ENCODE results near the gene CRNKL1.

Gene CRNKL1

GRCh38 chr20:20063941-20064702, 11.9 kb upstream of the CRNKL1 start:
- DNase-seq (ENCODE audit: low read depth), result no peak

DNA sequence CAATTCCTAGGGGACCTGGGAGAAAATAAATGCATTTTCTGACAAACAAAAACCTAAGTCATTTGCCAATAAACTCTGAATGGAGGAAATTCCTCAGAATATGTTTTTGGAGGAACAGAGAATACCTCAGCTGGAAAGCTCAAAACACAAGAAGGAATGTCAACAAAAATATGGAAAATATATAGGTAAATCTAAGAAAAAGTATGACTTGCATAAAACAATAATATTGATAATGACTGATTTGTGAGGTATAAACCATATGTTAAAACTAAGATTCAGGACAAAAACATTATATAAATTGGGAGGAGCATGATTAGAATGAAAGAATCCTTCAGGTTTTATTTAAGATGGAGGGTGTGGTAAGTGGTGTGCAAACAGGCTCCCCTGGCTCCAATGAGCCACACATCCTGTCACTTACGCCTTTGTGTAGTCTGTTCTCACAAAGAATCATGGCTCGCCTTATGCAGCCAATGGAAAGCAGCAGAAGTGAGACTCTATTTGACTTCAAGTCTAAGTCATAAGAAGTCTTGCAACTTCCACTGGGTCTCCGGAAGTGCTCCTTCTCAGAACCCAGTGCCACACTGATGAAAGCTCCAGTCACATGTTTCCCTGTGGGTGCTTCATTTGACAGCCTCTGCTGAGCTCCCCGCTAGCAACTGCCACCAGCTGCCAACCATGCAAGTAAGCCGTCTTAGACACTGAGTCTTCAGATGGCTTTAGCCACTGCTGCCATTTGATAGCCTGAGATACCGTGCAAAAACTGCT, 8.2 kb upstream of the CRNKL1 start:
- DNase-seq (ENCODE audit: low read depth), result no peak

- DNase-seq (ENCODE audit: low read depth), result no peak
Measured at GRCh38 chr20:20051767-20052073, 546 bp downstream of the CRNKL1 start.

GRCh38 chr20:20039752-20040387, 12.4 kb downstream of the CRNKL1 start:
- no peak for DNase-seq (ENCODE audit: low read depth)

GRCh38 chr20:20038586-20038985, 13.7 kb downstream of the CRNKL1 start:
- no peak for DNase-seq (ENCODE audit: low read depth)

- DNase-seq (ENCODE audit: low read depth), result no peak
Measured at GRCh38 chr20:20037960-20038359, 14.3 kb downstream of the CRNKL1 start.

DNA sequence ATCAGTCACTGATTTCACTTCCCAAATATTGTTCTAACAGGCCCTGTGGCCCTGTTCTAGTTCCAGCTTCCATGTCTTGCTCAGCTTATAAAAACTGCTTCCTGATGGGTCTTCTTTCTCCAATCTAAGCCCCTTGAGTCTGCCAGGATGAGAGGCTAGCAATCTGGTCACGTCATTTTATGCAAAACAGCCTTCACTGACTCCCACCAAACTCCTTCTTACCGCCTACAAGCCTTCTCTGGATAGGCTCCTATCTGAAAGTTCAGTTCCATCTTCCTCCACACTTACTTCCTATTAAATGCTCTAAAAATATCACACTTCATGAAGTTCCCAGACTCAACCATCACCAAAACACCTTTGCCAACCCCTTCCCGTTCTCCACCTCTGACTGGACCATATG, 15.5 kb downstream of the CRNKL1 start:
- DNase-seq (ENCODE audit: low read depth), result no peak

DNA sequence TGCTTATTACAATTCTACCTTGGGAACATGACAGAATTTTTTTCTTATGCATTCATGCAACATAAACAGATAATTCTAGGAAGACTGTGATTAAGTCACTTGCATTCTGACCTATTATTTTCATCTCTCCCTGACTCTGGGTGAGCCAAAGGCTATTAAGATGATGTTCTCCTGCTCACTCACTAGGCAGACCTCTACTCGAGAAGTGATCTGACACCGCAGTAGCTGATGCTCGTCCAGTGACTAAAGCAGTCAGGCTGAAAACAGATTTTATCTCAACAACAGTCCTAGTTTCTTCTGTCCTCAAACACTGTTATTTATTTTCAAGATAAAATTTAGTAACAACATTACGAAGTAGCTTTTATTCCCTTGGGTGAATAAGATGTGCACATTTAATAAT, 17.8 kb downstream of the CRNKL1 start:
- no peak for DNase-seq (ENCODE audit: low read depth)

DNA sequence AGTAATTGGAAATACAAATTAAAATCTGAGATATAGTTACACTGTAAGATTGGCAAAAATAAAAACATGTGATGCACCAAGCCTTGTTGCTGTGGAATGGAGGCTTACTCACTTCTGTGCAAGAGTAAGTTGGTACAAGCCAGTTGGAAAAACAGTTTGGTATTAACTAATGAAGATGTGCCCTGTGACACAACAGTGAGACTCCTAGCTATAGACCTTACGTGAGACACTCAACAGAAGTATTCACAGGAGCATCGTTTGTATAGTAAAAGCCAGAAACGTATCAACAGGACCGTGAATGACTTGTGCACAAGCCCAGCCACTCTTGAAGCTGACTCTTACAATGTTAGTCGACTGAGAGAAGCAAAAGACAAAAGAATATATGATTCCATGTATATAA, 20.5 kb downstream of the CRNKL1 start:
- DNase-seq (ENCODE audit: low read depth), result no peak

DNA sequence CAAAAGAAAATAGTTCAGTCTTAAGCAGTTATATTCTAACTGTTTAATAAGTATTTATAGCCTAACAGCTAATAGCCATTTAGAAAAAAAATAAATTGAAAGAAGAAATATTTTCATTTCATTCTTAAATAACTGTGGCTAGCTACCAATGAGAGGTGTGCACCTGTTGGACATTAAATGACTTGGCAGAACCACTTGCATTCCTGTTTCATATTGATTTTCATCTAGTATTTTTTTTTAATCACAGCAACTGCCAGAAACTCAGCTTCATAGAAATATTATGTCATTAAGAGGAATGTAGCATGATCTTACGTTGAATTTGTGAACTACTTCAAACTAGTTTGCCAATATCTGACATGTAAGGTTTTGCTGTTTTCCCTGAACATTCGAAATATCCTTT, 25.0 kb downstream of the CRNKL1 start:
- no peak for DNase-seq (ENCODE audit: low read depth)

DNA sequence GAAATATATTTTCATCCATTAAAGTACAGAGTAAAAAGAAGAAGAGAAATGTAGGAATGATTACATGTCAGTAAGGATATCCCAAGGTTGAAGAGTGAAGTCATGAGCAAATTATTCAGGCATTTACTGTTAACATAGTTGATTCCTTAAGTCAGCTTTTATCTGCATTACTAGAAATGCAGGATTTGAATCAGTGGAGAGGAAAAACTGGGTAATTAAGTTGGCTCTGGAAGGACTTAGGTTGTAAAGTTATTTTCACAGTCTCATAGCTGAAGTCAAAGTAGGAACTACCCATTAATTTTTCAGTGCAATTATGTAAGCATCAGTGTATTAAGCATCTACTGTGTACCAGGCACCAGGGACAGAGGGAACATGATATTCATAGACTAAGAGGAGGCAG, 27.3 kb downstream of the CRNKL1 start:
- no peak for DNase-seq (ENCODE audit: low read depth)

DNA sequence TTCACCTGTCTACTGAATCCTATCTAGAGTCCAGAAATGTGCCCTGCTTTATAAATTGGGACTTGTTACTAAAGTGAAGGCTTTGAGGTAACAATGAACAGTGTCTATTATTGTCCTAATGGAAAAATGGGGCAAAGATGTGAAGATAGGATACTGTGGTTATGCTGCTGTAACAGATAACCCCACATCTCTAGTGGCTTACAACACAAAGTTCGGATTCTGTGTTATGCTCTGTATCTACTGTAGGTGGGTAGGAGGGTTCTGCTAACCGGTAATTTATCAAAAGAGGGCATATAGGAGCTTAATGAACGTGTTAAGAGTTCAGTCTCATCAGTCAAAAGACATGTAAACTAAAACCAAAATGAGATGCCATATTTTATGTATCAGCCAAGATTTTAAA, 28.9 kb downstream of the CRNKL1 start:
- no peak for DNase-seq (ENCODE audit: low read depth)

DNA sequence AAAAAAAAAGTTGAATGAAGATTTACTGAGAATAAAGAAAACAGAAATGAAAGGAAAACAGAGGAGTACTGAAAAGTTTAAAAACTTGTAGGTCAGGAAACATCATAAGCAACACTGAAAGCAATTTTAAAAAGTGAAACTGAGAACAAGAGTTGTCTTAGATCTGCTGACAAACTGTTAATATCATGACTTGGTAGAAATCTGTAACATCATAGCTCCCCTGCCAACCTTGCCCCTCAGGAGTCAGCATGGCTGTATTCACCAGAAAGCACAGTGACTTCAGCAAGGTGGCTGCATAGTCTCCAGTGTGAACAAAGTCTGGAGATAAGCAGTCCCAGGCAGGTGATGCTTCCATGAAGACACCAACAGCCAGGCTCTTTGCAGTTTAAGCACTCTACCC, 29.8 kb downstream of the CRNKL1 start:
- DNase-seq (ENCODE audit: low read depth), result no peak

DNA sequence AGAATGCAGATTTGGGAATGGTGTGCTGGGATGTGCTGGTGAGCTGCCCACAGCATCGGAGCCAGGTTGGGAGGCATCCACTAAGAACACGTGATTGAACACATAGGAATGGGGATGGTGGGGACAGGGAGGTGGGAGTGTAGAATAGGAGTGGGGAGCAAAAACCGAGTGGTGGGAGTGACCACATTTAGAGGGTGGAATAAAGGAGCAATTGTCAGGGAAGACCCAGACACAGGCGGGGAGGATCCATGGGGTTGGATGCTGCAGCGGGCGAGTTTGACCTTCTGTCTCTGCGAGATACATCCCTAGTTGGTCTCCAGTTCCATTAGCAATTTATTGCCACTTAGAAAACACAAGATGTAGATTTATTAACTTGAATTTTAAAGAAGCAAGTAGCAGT, 30.4 kb downstream of the CRNKL1 start:
- no peak for DNase-seq (ENCODE audit: low read depth)

DNA sequence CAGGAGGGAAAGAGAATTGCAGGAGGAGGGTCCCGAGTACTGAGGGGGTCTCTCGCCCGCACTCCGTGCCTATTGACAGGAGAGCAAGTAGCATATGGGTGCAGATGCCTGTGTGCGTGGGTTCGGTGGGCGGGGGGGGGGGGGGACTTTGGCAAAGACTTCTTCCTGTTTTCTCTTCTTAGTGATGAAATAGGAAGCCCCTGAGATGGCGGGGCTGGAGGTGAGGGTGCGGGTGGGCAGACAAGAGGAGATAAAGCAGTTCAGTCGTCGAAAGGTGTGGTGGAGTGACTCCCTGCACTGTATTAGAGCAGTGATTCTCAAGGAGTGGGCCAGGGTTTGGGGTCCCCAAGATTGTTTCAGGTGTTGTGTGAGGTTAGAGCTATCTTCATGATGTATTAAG, 31.4 kb downstream of the CRNKL1 start:
- no peak for DNase-seq (ENCODE audit: low read depth)

GRCh38 chr20:20019123-20019522, 33.1 kb downstream of the CRNKL1 start:
- DNase-seq (ENCODE audit: low read depth), result no peak

DNA sequence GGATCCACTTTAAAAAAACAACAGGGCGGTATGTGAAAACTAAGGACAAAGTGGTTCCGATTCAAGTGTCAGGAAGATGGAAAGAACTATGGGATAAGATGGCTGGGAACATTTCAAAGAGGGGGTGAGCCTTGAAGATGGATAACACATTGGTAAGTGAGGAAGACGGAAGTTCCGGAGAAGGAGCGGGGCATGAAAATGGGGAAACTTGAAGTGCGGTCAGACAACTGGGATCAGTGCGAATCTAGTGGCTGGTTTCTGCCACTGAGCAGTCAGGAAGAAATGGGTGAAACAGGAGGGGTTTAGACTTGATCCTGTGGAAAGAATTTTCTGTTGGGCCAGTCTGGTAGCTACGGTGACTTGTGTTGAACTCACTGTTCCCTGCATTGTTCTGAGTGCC, 33.9 kb downstream of the CRNKL1 start:
- DNase-seq (ENCODE audit: low read depth), result no peak

DNA sequence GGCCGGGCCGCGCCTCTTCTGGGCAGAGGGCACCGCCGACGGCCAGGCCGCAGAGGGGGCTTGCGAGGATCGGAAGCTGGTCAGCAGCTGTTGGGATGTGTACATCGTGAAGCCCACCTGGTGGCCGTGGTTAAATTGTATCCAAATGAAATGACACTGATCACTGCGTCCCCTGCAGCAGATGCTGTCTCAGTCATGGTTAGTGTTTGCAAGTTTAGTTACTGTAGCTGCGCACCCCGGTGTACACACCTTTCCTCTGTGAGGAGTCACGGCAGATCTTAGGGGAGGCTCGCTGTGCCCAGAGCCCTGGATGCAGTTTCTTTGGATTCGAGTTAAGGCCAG, 34.5 kb downstream of the CRNKL1 start:
- DNase-seq (ENCODE audit: low read depth), result no peak

GRCh38 chr20:20017001-20017843, 35.0 kb downstream of the CRNKL1 start, which contains the start of gene NAA20:
Gene NAA20, plus strand, starts transcription at chr20:20017362. Its CDS starts 35 bp downstream, at chr20:20017397.
- peak; percentile 72 for DNase-seq (ENCODE audit: low read depth)

GRCh38 chr20:20014659-20015058, 37.6 kb downstream of the CRNKL1 start:
- no peak for DNase-seq (ENCODE audit: low read depth)

DNA sequence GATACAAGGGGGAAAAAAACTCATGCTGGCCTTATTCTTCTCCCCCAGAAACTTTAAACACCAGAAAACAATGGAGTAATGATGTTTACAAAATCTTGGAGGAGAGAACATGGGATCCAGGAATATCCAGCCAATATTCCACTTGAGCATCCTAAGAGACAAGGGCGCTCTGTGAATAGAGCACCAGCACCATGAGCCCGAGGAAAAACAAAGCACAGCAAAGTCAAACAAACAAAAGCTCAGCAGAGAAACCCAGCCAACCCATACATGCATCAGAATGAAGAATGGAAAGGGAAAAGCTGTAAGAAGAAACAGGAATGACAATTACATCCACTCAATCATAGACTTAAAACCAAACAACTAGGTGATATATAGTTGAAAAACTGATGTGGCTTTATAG, 39.7 kb downstream of the CRNKL1 start:
- DNase-seq (ENCODE audit: low read depth), result no peak

Data from CMK (cell line).